ENCODE data around the gene PIK3AP1.

Gene PIK3AP1

DNA sequence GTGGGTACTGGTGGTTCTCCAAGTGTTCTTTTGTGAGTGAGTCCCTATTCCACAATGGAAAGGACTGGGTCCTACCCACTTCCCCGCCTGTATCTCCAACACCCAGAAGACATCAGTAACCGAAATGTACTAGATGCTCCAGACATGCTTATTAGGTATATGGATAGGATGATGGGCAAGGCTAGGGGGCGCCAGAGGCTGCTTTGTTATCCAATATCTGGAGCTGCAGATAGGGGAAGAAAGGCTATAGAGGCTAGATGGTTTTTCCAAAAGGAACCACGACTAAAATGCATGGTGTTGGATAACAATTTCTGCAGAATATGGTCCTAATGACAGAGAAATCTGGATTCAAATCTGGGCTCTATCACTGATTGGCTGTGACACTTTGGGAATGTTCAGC is 77.3 kb downstream of the PIK3AP1 start:
- DNase-seq (ENCODE audit: low read depth) = no peak

GRCh38 chr10:96642530-96642929 is 77.8 kb downstream of the PIK3AP1 start:
- no peak for DNase-seq (ENCODE audit: low read depth)

- DNase-seq (ENCODE audit: low read depth) = no peak
Observed at GRCh38 chr10:96641396-96642295, 78.7 kb downstream of the PIK3AP1 start.

- no peak for DNase-seq (ENCODE audit: low read depth)
Observed at GRCh38 chr10:96639899-96640298, 80.4 kb downstream of the PIK3AP1 start.

DNA sequence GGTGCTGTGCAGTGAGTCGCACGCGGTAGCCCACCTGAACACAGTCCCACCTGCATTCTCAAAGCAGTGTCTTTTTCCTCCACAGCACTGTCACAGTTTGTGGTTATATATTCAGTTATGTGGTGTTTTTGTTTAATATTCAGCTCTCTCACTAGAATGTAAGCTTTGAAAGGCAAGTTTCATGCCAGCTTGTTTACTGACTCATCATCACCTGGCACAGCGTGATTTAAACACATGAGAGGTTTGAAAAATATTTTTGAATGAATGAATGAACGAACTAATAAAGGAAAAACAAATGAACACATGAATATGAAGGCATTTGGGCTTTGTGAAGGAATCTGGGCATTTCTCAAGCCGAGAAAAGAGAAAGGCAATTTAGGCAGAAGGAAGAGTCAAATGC is 81.6 kb downstream of the PIK3AP1 start:
- DNase-seq (ENCODE audit: low read depth) = no peak

DNA sequence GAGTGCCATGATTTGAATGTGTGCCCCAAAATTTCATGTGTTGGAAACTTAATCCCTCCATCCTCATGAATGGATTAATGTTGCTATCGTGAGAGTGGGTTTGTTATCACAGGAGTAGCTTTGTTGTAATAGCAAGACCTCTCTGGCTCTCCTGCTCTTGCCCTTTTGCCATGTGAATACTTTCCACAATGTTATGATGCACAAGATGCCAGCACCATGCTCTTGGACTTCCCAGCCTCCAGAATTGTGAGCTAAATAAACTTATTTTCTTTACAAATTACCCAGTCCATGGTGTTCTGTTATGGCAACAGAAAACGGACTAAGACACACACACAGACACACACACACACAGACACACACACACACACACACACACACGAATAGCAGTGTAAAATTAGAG is 82.2 kb downstream of the PIK3AP1 start:
- DNase-seq (ENCODE audit: low read depth) = no peak

GRCh38 chr10:96637709-96638108 is 82.6 kb downstream of the PIK3AP1 start:
- no peak for DNase-seq (ENCODE audit: low read depth)

DNA sequence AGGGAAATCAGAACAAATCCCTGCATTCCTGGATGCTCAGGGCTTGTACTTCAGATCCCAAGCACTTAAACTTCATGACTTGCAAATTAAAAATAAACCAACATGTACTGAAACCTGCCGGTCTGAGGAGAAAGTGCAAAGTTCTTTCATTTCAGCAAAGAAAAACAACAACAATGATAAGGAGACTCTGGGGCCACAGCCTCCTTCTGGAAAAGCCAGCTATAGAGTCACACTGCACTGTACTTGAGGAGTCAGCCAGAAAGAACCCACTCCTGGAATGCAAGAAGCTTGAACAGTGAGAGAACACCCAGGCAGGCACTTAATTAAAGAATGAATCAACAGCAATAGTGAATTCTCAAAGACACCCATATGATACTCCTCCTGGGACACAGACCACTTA is 83.8 kb downstream of the PIK3AP1 start:
- DNase-seq (ENCODE audit: low read depth) = no peak

GRCh38 chr10:96632974-96633710 is 87.2 kb downstream of the PIK3AP1 start:
- DNase-seq (ENCODE audit: low read depth) = no peak

DNA sequence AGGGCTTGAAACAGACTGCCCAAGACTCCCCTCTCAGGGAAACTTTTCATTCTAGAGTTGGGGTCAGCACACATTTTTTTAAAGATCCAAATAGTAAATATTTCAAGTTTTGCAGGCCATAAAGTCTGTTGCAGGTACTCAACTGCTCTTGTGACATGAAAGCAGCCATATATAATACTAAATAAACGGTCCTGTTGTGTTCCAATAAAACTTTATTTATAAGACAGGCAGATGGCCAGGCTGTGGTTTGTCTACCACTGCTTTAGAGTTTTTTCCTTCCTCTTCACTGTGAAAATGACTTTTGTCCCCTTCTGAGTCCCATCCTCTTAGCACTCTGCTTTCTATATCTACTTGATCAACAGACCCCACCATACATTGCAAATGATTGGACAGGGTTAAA is 93.0 kb downstream of the PIK3AP1 start:
- DNase-seq (ENCODE audit: low read depth) = no peak

GRCh38 chr10:96626795-96627194 is 93.5 kb downstream of the PIK3AP1 start:
- no peak for DNase-seq (ENCODE audit: low read depth)

GRCh38 chr10:96625173-96625572 is 95.1 kb downstream of the PIK3AP1 start:
- no peak for DNase-seq (ENCODE audit: low read depth)

DNA sequence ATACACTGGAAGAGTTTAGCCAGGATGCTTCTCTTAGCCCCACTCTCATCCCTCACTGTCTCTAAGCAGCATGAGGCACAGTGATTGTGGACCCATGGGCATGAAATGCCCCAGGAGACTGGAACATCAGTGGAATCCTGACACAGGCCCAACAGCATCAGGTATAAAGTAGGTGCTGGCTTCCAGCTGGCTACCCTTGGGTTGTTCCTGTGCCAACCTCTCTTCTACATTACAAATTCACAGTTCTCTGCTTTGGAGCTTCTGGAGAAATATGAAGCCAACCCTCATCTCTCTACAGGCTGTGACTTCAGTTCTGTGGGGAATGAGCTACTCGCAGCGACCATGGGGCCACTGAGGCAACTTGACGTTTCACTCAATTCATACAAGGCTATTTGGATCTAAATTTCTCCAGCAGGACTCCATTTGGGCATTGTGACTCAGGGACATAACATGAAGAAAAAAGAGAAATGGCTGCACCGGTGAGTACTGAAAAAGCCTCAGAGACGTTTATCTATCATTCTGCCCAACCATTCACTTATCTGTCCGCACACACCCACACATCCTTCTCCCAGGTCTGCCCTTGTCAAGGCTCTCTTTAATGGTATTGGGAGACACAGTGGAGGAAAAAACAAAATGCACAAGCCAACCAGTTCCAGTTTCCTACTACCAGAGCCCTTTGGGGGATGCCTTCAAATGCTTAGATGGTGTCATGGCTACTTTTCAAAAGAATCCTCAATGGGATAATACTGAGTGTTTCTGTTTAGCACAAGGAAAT is 98.1 kb downstream of the PIK3AP1 start:
- no peak for DNase-seq (ENCODE audit: low read depth)

GRCh38 chr10:96619796-96620773 is 100.2 kb downstream of the PIK3AP1 start:
- no peak for DNase-seq (ENCODE audit: low read depth)

DNA sequence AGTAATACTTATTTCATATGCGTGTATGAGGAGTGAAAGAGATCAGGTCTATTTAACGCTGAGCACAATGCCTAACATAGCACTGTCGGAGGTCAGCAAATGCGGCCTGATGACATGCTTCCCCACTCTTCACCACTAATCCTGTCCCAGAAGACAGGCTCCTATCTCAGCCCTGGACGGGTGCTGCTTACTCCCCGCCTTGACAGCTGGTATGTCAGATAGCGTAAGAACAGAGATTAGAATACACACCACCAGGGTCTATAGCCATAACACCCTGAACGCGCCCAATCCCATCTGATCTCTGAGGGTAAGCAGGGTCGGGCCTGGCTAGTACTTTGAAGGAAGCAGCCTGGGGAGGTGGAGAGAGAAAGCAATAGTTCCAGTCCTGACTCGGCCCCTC is 101.2 kb downstream of the PIK3AP1 start:
- no peak for DNase-seq (ENCODE audit: low read depth)

DNA sequence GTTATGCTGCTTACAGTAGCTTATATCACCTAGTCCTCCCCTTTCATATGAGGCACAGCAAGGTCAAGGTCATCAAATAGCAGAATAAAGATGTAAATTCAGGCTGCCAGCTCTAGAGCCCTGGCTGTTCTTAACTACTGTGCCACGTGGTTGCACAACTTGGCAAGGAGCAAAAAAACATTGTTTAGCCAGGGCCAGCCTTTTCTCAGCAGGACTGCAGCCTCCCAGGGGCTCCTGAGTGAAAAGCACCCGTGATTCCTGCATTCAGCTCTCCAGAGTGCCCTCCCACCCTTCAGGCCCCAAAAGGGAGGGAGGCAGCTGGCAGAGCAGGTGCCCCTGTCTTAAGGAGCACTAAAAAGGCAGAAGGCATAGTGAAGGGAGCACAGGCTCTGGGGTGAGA is 101.7 kb downstream of the PIK3AP1 start:
- DNase-seq (ENCODE audit: low read depth) = no peak

- DNase-seq (ENCODE audit: low read depth) = no peak
Observed at GRCh38 chr10:96616961-96617360, 103.4 kb downstream of the PIK3AP1 start.

DNA sequence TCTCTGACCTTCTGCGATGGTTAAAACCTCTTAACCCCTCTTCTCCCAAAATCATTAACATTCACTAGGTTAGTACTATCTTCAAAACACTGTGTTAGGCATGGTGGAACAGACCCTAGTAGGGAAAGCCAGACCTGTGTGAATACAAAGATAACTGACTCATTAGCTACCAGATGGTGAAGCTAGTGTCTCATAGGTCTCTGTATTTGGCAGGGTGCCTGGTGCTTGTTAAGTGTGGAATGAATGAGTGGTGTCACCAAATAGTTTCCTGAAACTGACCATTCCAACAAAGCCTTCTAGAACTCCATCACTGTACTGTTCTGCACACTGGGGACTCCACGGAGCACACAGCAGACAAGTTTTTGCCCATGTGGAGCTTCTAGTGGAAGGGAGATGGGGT is 105.8 kb downstream of the PIK3AP1 start:
- DNase-seq (ENCODE audit: low read depth) = peak; percentile 66

DNA sequence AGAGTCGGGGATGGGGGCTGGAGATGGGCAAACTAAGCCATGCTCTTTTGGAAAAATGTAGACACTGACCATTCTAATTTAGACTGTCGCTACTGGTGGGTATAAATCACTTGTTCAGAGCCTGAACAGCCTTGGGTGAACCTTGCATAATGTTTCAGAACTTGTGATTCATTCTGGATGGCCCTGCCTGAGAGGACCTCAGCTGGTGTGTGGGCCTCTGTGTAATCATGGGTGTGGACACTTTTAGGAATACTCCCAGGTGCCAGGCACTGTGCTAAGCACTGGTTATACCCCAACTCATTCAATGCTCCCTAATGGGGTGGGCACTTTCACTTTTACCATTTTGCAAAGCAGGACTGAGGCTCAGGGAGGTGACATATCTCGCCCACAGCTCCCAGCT is 106.7 kb downstream of the PIK3AP1 start:
- DNase-seq (ENCODE audit: low read depth) = no peak

GRCh38 chr10:96612055-96612830 is 108.1 kb downstream of the PIK3AP1 start:
- no peak for DNase-seq (ENCODE audit: low read depth)

DNA sequence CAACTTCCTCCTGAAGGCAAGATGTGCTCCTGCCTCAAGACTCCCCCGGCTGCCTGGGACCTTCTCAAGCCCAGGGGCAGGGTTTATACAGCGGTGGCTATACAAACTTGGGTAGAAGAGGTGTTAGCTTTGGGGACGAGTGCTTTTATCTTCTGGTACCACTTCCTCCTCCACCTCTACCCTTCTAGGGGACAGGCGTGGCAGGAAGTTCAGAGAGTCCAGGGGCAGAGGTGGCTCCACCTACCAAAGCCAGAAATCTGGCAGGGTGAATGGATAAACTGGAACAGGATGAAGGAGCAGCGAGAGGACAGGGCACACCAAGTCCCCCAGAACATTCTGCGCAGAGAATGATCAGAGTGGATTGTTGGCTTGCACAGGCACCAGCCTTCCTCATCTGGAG is 109.5 kb downstream of the PIK3AP1 start:
- DNase-seq (ENCODE audit: low read depth) = no peak

Measured in HS-27A (cell line).